A549 (cell line): ENCODE measurements around the gene PCGF3. TPM values are rescaled to one million over a fixed set of nuclear protein-coding genes. Genes with fewer than 3 reads are reported as not detected.

Source experiments
- ATAC-seq, 2 experiments: fragments of 200-7000 bp in 1 of 2; fragments of >200 bp in 1 of 2; cut with Nextera tagmentation in 1 of 2; cut with Tn5 transposase in 1 of 2; 3 replicates each; pipeline versions ENCODE4 v1.8.0 to v1.9.1; 2018 to 2020; ENCODE audit warnings: mild to moderate bottlenecking in 1 of 2, moderate library complexity in 1 of 2
- CTCF ChIA-PET: fragments of 300-600 bp; sonication (Branson Sonifier 250); formaldehyde crosslinking; extraction: SDS; loops from one replicate; lab custom pipeline; 2021; ENCODE audit warnings: antibody characterized with exemption, inconsistent platforms; lab: Yijun Ruan, JAX
- POLR2A ChIA-PET: fragments of 350-600 bp; formaldehyde crosslinking; extraction: SDS; loops from one replicate; lab custom pipeline; 2021; ENCODE audit warnings: antibody characterized with exemption, inconsistent platforms; lab: Yijun Ruan, JAX
- DNase-seq, 2 experiments: peaks; one replicate each; pipeline versions ENCODE4 v3.0.0 to v3.0.0-alpha.2; 2011 to 2016; ENCODE audit warnings: low read depth in 1 of 2, low spot score in 1 of 2
- FAIRE-seq: peaks from 2 replicates; lab custom pipeline; 2011; peaks lifted over from hg19 to GRCh38; lab: Jason Lieb, UNC
- H3K27ac ChIP-seq, 2 experiments: fragments of >200 bp; sonication (Bioruptor Twin); formaldehyde crosslinking; 3 replicates each; pipeline ENCODE4 v1.5.1; 2016 to 2017
- H3K4me1 ChIP-seq: fragments of >200 bp; sonication (Bioruptor Twin); formaldehyde crosslinking; 3 replicates; pipeline ENCODE4 v1.6.1; 2016
- H3K4me2 ChIP-seq: fragments of >200 bp; sonication (Bioruptor Twin); formaldehyde crosslinking; 3 replicates; pipeline ENCODE4 v1.6.1; 2016
- H3K4me3 ChIP-seq: fragments of >200 bp; sonication (Bioruptor Twin); formaldehyde crosslinking; 3 replicates; pipeline ENCODE4 v1.5.1; 2016
- H3K9me3 ChIP-seq: fragments of >200 bp; sonication (Bioruptor Twin); formaldehyde crosslinking; 3 replicates; pipeline ENCODE4 v1.6.1; 2016
- BCL3 ChIP-seq: fragments of >200 bp; sonication (Bioruptor Twin); formaldehyde crosslinking; IDR thresholded peaks from 3 replicates; pipeline ENCODE4 v1.6.1; 2016
- CHD4 ChIP-seq: fragments of 200-600 bp; sonication (generic); IDR thresholded peaks from 2 replicates; pipeline ENCODE4 v1.6.1; 2016; ENCODE audit warnings: antibody characterized with exemption, mild to moderate bottlenecking, borderline replicate concordance
- CTCF ChIP-seq: fragments of >200 bp; sonication (Bioruptor Twin); formaldehyde crosslinking; IDR thresholded peaks from 3 replicates; pipeline ENCODE4 v1.5.1; 2016
- EHMT2 ChIP-seq: fragments of 200-600 bp; sonication (generic); IDR thresholded peaks from 2 replicates; pipeline ENCODE4 v1.6.1; 2016; ENCODE audit warnings: antibody characterized with exemption, low read depth, mild to moderate bottlenecking, moderate library complexity
- HES2 ChIP-seq: fragments of >200 bp; sonication (Bioruptor Twin); formaldehyde crosslinking; IDR thresholded peaks from 2 replicates; pipeline ENCODE4 v1.6.1; 2016
- HOXB5 ChIP-seq: fragments of 250-450 bp; sonication (Bioruptor Pico); IDR thresholded peaks from 2 replicates; pipeline ENCODE4 v1.5.0; 2020; ENCODE audit warnings: mild to moderate bottlenecking, moderate library complexity
- JUN ChIP-seq, 2 experiments: fragments of >200 bp; sonication (Bioruptor Twin); formaldehyde crosslinking; IDR thresholded peaks; 2 replicates in 1 of 2; 3 replicates in 1 of 2; pipeline ENCODE4 v1.6.1; 2016 to 2017
- JUNB ChIP-seq: fragments of >200 bp; sonication (Bioruptor Twin); formaldehyde crosslinking; IDR thresholded peaks from 2 replicates; pipeline ENCODE4 v1.6.1; 2016
- MAZ ChIP-seq: fragments of 150-350 bp; IDR thresholded peaks from 2 replicates; pipeline ENCODE4 v1.6.1; 2014; ENCODE audit warnings: antibody characterized with exemption, low read depth, low read length, borderline replicate concordance
- RCOR1 ChIP-seq: fragments of 150-350 bp; IDR thresholded peaks from 2 replicates; pipeline ENCODE4 v1.6.1; 2014; ENCODE audit warnings: antibody characterized with exemption, low read length, low read depth
- SMC3 ChIP-seq: fragments of >200 bp; sonication (Bioruptor Twin); formaldehyde crosslinking; IDR thresholded peaks from 3 replicates; pipeline ENCODE4 v1.6.1; 2018; ENCODE audit warnings: inconsistent platforms
- ZFP36 ChIP-seq: fragments of 450-650 bp; IDR thresholded peaks from 2 replicates; pipeline ENCODE4 v1.6.1; 2014; ENCODE audit warnings: borderline replicate concordance; ENCODE audit not compliant: partially characterized antibody
- WGBS: methylation state at CpG from one replicate; pipeline ENCODE4 v1.1.6; 2017; ENCODE audit errors: missing lambda C conversion rate; 5-methylcytosine and 5-hydroxymethylcytosine counted together
- polyA plus RNA-seq, 4 experiments: library from polyadenylated mRNA; depleted of rRNA in 3 of 4; stranded (reverse); fragments of >200 nt; fragmentation: RNase III in 1 of 4; extraction: RNeasy Plus Mini Kit Qiagen cat#74134 plus additional on column Dnase treatment in 1 of 4; gene quantifications; 2 replicates in 3 of 4; 3 replicates in 1 of 4; pipeline ENCODE4 v1.2.3, GENCODE V29; 2011 to 2017

PCGF3 gene
- polyA plus RNA-seq, 2 of the 4 experiments (the other 2 are of a cell fraction) = 15.9 to 21.0 TPM

GRCh38 chr4:781493-782216 lies 76.0 kb downstream of the PCGF3 start (continued):
- TF ChIP-seq CTCF (no peak), BCL3 (peak; percentile 39; the same call in 1 of the 3 replicates), RCOR1 (no peak), JUNB (no peak), SMC3 (no peak), EHMT2 (no peak), JUN (IDR thresholded peaks at IDR 0.05) (peak; percentile 59 to 71; a peak in 4 of 5 replicates), CHD4 (no peak), MAZ (no peak), HOXB5 (CRISPR knock-in tag) (no peak), HES2 (no peak)

GRCh38 chr4:784401-785331 lies 79.0 kb downstream of the PCGF3 start:
- 89% methylated on average over 43 of the region's 57 CpGs for WGBS

More at GRCh38 chr4:784401-785331, 79.0 kb downstream of the PCGF3 start:
- Histone ChIP-seq H3K4me3 (no peak overlapping the region), H3K4me2 (no peak overlapping the region), H3K9me3 (no peaks in the 10 kb centered on the region), H3K4me1 (peaks cover 12% of the 10 kb centered on the region), H3K27ac (no peak overlapping the region)
- ATAC-seq (no peak), DNase-seq (no peak), FAIRE-seq (no peak)
- CTCF ChIA-PET = interaction anchor here (0.6 to 1.9 kb wide), 2 partner anchors 29 to 43 kb away, joined by 3 to 6 read pairs; no protein-coding TSS in a partner anchor
- TF ChIP-seq ZFP36 (no peak), CHD4 (no peak), CTCF (no peak)
- POLR2A ChIA-PET = no interaction called here
